K562 (cell line): Measurements from ENCODE around the gene OXT. TPM values are rescaled to one million over a fixed set of nuclear protein-coding genes. Genes with fewer than 3 reads are reported as not detected.
A peak's percentile ranks its signal among the peaks of the same experiment; 100 is the strongest.

Experiments used
- polyA plus RNA-seq, 8 experiments: library from polyadenylated mRNA; depleted of rRNA in 4 of 8; stranded (reverse) in 5 of 8; unstranded in 3 of 8; fragments of >200 nt; fragmentation: Nextera tagmentation in 2 of 8; fragmentation: Illumina TruSeq in 1 of 8; extraction: Ambion mirVana in 2 of 8; extraction: Trizol in 1 of 8; gene quantifications; 2 replicates each; pipeline versions ENCODE4 v1.2.1 to v1.2.3, GENCODE V29; 2011 to 2014; ENCODE audit warnings: inconsistent platforms in 1 of 8, missing spikeins in 1 of 8
- total RNA-seq, 7 experiments: library from RNA; depleted of rRNA in 6 of 7; stranded (reverse); fragments of >200 nt in 6 of 7; fragmentation: Illumina TruSeq in 2 of 7; extraction: Trizol in 2 of 7; gene quantifications; 2 replicates each; pipeline versions ENCODE4 v1.2.1 to v1.2.3, GENCODE V29; 2011 to 2021; ENCODE audit warnings: low replicate concordance in 1 of 7
- TF ChIP-seq, protein P1 (sequence below), 2 experiments: fragments of 450-650 bp; formaldehyde crosslinking in 1 of 2; IDR thresholded peaks; 2 replicates each; pipeline versions ENCODE4 v1.4.0 to v1.6.1; 2014 to 2020; ENCODE audit warnings: mild to moderate bottlenecking in 2 of 2, borderline replicate concordance in 1 of 2, low read depth in 1 of 2

Gene OXT
- total and polyA plus RNA-seq, 9 of the 15 experiments (the other 6 are each of a cell fraction or from before 2014, with no cell fraction given): not detected

DNA sequence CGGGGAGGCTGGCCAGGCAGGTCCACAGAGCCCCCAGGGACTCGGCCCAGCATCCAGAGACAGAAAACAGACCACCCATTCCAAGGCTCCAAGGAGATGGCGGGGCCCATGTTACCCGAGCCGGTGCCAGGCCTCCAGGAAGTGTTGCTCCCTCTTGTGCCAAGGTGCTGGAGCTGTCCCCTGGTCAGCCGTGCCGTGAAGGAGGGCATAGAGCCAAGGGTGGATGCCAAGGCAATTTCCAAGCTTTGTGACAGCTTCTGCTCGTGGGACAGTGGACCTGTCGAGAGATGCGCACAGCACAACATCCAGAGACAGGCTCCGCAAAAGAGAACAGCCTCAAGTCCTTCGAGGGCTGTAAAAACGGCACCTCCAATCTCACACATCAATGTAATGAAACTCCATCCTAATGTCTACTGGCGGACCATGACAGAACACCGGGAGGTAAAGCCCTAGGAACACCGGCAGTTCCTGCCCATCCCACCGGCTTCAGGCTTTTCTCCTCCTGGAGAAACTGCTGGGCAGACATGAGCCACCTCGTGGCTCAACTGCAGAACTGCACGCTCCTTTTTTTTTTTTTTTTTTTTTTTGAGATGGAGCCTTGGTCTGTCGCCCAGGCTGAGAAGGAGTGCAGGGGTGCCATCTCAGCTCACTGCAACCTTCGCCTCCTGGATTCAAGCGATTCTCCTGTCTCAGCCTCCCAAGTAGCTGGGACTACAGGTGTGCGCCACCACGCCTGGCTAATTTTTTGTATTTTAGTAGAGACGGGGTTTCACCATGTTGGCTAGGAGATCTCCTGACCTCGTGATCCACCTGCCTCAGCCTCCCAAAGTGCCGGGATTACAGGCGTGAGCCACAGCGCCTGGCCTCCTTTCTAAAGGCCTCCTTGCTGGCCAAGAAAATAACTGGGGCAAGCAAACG lies 44.0 kb downstream of the OXT start (continued):
- TF ChIP-seq, protein P1, sequence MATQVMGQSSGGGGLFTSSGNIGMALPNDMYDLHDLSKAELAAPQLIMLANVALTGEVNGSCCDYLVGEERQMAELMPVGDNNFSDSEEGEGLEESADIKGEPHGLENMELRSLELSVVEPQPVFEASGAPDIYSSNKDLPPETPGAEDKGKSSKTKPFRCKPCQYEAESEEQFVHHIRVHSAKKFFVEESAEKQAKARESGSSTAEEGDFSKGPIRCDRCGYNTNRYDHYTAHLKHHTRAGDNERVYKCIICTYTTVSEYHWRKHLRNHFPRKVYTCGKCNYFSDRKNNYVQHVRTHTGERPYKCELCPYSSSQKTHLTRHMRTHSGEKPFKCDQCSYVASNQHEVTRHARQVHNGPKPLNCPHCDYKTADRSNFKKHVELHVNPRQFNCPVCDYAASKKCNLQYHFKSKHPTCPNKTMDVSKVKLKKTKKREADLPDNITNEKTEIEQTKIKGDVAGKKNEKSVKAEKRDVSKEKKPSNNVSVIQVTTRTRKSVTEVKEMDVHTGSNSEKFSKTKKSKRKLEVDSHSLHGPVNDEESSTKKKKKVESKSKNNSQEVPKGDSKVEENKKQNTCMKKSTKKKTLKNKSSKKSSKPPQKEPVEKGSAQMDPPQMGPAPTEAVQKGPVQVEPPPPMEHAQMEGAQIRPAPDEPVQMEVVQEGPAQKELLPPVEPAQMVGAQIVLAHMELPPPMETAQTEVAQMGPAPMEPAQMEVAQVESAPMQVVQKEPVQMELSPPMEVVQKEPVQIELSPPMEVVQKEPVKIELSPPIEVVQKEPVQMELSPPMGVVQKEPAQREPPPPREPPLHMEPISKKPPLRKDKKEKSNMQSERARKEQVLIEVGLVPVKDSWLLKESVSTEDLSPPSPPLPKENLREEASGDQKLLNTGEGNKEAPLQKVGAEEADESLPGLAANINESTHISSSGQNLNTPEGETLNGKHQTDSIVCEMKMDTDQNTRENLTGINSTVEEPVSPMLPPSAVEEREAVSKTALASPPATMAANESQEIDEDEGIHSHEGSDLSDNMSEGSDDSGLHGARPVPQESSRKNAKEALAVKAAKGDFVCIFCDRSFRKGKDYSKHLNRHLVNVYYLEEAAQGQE (IDR thresholded peaks at IDR 0.05; ENCODE audit: borderline replicate concordance): peak; percentile 47; the same call in 1 of the 2 replicates
- TF ChIP-seq, protein P1 (CRISPR knock-in tag; IDR thresholded peaks at IDR 0.05; ENCODE audit: low read depth): no peak
